ENCODE data around the gene MS4A8.
A peak's percentile ranks its signal among the peaks of the same experiment; 100 is the strongest.

The MS4A8 gene

GRCh38 chr11:60750911-60751310, 51.5 kb downstream of the MS4A8 start:
- TF ChIP-seq, protein P1, sequence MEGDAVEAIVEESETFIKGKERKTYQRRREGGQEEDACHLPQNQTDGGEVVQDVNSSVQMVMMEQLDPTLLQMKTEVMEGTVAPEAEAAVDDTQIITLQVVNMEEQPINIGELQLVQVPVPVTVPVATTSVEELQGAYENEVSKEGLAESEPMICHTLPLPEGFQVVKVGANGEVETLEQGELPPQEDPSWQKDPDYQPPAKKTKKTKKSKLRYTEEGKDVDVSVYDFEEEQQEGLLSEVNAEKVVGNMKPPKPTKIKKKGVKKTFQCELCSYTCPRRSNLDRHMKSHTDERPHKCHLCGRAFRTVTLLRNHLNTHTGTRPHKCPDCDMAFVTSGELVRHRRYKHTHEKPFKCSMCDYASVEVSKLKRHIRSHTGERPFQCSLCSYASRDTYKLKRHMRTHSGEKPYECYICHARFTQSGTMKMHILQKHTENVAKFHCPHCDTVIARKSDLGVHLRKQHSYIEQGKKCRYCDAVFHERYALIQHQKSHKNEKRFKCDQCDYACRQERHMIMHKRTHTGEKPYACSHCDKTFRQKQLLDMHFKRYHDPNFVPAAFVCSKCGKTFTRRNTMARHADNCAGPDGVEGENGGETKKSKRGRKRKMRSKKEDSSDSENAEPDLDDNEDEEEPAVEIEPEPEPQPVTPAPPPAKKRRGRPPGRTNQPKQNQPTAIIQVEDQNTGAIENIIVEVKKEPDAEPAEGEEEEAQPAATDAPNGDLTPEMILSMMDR (IDR thresholded peaks at IDR 0.05), result no peak

- TF ChIP-seq, protein P1 (IDR thresholded peaks at IDR 0.05), result no peak
Measured at GRCh38 chr11:60753309-60753708, 53.9 kb downstream of the MS4A8 start.

DNA sequence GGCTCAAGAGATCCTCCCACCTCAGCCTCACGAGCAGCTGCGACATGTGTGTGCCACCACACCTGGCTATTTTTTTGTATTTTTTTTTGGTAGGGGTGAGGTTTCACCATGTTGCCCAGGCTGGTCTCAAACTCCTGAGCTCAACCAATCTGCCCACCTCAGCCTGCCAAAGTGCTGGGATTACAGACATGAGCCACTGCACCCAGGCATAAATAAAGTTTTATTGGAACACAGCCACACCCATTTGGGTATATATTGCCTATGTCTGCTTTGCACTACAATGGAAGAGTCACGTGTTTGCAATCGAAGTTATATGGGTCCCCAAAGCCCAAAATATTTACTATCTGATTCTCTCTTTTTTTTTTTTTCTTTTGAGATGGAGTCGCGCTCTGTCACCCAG, 55.5 kb downstream of the MS4A8 start:
- TF ChIP-seq, protein P1 (IDR thresholded peaks at IDR 0.05), result no peak

GRCh38 chr11:60756307-60757032, 57.1 kb downstream of the MS4A8 start, which contains the start of gene MS4A15:
Gene MS4A15, plus strand, starts transcription at chr11:60756867. Its CDS starts 6,867 bp downstream, at chr11:60763734.
- TF ChIP-seq, protein P1 (IDR thresholded peaks at IDR 0.05), result peak; percentile 49

- TF ChIP-seq, protein P1 (IDR thresholded peaks at IDR 0.05), result no peak
Measured at GRCh38 chr11:60757231-60757800, 57.9 kb downstream of the MS4A8 start.

DNA sequence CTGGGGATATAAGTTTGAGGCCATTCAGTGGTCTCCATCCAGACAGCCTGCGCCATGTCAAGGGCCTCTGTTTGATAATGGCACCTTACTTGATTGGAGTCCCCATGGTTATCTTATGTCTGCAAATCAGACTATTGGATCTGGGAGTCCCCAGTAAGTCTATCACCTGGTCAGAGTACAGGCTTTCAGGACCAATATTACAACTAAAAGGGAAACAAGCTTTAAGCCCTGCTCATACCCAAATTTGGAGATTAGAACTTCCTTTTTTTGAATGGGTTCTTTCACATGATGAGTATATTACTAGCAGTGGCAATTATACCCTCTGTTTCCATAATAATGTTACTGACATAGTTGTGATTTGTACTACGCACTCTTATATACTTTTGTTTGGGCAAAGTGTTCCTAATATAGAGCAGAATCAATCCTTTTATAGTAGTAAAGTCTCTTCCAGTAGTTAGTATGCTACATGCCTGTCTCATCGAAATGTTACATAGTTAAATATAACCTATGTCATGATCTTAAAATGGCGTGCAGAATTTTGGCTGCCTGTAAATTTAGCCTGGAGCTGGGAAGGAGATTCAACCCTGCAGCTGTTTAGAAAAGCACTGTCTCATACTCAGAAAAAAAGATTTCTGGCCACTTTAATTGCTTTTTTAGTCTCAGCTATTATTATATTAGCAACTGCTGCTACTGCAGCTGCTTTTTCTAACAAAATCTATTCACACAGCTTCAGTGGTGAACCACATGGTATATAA, 62.2 kb downstream of the MS4A8 start:
- TF ChIP-seq, protein P1 (IDR thresholded peaks at IDR 0.05), result no peak

- TF ChIP-seq, protein P1 (IDR thresholded peaks at IDR 0.05), result peak; percentile 54
Measured at GRCh38 chr11:60762851-60763691, 63.7 kb downstream of the MS4A8 start.

Measured in LNCAP (cell line).